HG02642 (cell line): ENCODE results near the gene YEATS4.
A peak's percentile ranks its signal among the peaks of the same experiment; 100 is the strongest.
"Not testable (repeated sequence)": the region's sequence is repeated elsewhere in the genome, so short reads cannot be mapped to it uniquely, and the experiment has no call there.

Experiments
- ATAC-seq: cut with Tn5 transposase; IDR thresholded peaks from one replicate; pipeline ENCODE4 v1.9.1; 2021; ENCODE audit warnings: mild to moderate bottlenecking; ENCODE audit not compliant: unreplicated experiment, poor library complexity

The YEATS4 gene

DNA sequence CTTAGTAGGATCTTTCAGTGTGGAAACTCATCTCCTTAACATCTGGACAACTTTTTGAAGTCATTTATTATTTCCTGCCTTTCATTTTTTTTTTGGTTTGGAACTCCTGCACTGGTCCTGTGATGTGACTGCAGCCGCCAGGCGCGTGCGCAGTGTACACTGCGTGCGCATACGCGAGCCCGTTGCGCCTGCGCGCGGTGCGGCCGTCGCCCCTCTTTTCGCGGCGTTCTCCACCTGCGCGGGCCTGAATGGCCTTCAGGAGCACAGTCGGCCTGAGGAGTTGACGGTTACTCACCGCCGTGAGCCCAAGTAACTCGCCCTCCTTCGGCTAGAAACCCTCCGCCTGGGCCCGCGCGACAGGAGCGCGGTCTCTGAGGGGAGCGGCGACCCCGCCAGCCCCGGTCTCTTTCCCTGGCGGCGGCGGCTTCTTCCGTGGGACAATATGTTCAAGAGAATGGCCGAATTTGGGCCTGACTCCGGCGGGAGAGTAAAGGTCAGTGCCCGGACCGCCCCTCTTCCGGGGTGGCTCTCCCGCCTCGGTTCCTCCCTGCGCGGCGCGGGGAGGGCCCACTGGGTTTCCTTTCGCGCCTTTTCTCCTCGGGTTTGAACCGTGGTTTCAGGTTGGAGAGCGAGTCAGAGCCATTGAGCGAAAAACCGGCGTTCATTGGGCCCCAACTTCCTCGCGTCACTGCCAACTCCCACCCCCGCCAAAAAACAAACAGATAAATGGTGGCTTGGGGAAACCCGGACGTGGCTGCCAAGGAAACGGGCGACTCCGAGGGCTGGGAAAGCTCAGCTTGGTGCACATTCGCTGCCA, at the start of gene YEATS4:
YEATS4 (plus strand) TSS at position 213 of the 817 bp plus-strand sequence; CDS start at position 443, 230 bp downstream.
- ATAC-seq = peak; percentile 90

DNA sequence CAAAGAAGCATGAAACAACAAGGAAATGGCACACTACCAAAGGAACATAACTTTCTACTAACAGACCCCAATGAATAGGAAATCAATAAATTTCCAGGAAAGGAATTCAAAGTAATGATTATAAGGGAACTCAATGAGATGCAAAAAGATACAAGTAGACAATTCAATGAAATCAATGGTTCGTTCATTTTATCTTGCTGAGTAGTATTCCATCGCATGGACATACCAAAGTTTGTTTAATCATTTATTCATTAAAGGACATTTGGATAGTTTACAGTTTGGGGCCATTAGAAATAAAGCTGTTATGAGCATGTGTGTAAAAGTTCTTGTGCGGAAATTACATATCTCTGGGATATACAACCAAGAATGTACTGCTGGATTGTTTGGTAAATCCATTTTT, 46.3 kb upstream of the YEATS4 start:
- ATAC-seq = no peak

DNA sequence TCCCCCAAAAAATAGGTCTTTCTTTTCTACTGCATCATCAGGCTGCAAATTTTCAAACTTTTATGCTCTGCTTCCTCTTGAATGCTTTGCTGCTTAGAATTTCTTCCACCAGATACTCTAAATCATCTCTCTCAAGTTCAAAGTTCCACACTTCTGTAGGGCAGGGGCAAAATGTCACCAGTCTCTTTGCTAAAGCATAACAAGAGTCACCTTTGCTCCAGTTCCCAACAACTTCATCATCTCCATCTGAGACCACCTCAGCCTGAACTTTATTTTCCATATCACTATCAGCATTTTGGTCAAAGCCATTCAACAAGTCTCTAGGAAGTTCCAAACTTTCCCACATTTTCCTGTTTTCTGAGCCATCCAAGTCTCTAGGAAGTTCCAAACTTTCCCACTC, 42.8 kb upstream of the YEATS4 start:
- ATAC-seq = not testable (repeated sequence)

DNA sequence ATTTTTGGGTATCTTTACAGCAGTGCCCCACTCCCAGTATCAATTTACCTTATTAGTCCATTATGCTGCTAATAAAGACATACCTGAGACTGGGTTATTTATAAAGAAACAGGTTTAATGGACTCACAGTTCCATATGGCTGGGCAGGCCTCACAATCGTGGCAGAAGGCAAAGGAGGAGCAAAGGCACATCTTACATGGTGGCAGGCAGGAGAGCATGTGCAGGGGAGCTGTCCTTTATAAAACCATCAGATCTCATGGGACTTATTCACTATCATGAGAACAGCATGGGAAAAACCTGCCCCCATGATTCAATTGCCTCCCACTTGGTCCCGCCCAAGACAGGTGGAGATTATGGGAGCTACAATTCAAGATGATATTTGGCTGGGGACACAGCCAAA, 42.3 kb upstream of the YEATS4 start:
- not testable (repeated sequence) for ATAC-seq

DNA sequence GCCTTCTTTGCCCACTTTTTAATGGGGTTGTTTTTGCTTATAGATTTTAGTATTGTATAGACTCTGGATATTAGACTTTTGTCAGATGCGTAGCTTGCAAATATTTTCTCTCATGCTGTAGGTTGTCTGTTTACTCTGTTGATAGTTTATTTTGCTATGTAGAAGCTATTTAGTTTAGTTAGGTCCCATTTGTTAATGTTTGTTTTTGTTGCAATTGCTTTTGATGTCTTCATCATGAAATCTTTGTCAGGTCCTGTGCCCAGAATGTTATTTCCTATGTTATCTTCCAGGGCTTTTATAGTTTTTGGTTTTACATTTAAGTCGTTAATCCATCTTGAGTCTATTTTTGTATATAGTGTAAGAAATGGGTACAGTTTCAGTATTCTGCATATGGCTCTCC, 41.3 kb upstream of the YEATS4 start:
- ATAC-seq = no peak

DNA sequence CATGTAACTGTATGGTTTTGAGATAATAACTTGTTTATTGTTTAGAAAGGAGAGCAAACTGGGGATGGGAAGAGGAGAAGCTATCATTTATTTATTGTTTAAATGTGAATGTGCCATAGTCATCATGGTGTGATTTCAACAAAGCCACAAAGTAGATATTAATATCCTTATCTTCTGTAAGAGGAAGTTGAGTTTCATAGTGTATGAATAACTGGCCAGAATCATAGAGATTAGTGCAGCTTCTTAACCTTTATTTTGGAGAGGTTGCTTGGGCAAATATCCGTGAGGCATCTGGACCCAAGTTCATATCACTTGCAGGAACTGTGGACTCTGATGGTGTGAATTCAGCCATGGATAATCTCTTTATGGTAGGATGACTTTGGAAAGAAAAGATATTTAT, 38.2 kb upstream of the YEATS4 start:
- ATAC-seq = no peak

DNA sequence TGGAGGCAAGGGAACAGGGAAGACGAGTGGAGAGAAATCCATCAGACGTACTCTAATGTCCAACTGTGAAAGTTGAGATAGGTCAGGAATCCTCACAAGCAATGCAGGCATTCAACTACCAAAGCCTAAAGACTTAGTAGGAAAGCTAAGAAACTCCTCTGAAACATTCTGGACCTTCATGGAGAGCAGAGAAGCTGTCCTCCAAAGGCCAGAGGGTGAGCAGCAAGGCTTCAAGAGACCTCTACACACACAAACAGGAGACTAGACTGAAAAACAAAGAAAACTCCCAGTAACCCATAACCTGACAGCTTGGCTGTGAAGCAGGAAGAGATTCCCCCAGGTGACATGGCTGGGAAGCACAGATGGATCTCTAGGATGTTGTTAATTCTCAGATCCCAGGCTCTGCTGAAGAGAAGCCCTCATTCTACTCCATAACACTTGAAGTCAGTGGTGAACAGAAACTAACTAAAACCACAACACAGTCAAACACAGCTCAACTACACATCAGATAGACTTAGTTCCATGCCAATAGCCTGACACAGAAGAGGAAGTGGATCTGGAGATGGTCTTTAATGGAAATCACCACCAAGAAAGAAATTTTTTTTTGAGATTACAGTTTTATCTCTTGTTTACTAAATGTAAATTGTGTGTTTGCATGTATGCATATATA, 34.6 kb upstream of the YEATS4 start:
- peak; percentile 96 for ATAC-seq

DNA sequence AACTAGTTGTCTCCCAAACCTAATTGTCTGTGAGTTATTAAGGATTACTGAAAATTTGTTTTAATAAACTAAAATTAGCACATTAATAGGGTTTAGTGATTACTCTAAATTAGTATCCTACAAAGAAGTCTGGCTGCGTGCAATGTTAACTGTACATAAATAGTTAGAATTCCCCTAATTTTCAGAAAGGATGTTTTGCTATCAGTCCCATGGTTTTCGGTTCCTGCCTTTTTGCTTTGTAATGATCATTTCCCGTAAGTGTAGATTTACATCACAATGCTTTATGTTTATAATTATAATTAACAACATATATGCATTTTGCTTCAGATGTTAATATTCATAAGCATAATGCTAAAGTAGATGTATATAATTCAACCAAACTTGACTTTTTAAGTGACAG, 31.1 kb upstream of the YEATS4 start:
- ATAC-seq = no peak

DNA sequence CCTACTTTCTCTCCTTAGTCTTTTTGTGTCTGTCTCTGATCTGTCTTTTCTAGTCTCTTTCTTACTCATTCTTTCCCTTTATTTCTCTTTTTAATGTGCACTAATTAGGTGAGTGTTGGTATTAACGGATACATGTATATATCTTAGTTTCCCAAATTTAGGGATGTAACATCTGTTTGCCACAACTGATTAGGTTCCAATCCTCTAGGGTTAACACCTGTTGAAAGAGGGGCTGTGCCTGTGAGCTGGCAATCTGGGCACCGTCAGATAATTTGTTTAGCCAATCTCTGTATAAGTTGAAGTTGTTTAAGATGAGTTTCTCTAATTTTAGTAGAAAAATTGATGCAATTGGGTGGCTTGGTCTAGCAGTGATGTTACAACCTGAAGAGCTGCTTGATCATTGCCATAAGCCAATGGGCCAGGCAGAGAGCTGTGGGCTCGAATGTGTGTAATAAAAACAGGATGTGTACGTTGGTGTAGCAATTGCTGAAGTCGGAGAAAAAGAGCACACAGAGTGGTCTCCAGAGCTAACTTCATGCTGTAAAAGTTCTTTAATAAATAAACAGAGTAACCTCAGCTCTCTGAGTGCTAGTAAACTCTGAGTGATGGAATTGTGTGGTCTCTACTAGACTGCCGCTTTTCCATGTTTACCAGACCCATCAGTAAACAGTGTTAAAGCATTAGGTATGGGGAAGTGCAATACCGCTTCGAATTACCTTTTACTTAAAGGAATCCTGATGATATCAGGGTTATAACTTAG, 29.7 kb upstream of the YEATS4 start:
- no peak for ATAC-seq

DNA sequence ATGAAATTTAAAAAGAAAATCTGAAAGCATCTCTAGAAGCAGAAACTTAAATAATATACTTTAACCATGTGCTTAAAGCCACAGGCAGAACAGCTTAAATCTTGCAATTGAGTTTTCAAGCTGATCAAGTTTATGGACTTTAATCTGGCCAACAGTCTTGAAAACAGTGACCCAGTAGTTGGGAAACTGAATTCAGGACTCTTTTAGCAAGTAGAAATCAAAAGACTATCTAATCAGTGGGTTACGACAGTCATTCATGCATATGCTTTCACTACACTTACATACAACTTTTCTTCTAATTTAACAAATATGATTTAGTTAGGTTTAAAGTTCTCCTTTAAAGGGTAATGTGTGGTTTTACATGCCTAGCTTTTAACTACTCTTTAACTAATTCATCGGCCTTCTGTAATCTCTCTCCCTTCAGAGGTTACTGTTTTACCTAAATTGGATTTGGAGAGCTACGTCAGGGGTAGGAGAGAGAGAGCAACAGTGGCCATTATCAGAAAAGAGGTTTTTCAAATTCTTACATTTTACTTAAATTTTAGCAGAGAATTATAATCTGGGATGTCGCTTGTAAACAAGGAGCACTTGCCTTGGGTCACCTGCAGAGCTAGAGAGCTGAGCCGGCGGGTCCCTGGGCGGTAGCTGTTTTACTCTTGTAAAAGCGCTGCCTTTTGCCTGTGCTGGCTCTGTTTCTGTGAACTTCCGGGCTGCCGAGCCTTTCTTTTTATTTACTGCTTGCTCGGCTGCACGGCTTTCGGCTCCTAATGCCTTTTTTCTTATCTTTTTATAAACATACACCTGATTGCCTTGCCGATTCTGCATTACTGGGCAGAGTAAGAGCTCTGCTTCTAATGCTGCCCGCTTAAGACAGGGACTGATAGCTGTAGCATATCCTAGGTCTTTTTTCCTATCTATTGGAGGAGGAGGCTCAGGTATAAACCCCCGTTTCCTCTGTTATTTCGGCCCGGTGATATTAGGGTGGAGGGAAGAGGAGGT, 28.8 kb upstream of the YEATS4 start:
- peak; percentile 90 for ATAC-seq

DNA sequence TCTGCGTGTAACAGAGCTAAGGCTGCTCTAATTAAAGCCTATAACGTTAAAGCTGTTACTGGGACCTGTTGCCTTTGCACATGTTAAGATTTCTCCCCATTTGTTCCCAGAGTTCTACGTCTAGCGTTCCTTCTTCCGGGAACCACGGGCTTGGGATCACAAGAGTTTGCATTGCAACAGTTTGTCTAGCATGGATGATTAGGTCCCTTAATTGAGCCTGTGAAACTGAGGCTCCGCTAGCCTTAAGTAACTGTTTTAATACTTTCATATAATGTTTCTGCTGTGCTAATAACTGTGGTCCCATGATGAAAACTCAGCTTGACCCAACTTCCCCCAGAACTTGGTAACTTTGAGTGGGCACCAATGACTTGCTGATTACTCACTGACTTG, 28.0 kb upstream of the YEATS4 start:
- ATAC-seq = no peak

DNA sequence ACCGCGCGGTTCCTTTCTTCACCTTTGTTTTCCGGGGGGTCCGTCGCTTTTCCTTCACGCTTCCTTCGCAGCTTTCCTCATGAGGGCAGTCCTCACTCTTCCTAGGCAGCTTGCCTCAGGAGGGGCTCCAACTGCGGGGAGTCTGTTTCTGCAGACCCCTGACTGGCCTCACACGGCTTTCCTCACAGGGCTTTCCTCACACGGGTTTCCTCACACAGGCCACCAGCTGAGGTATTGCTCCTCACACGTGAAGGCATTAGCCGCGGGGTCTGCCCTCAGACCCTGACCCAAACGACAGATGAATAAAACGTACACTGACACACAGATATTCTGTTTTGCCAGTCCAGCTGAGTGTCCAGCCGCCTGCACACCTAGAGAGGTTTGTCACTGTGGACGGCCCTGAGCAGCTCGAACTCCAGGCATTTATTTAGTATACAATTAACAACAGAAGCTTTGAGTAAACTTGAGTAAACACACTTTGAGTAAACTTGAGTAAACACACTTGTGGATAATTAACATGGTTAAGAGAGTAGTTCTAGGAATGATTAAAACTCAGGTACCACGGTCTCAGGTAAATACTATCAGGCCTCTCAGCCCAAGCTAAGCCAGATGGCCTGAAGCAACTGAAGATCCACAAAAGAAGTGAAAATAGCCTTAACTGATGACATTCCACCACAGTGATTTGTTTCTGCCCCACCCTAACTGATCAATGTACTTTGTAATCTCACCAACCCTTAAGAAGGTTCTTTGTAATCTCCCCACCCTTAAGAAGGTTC, 27.4 kb upstream of the YEATS4 start:
- ATAC-seq = no peak

DNA sequence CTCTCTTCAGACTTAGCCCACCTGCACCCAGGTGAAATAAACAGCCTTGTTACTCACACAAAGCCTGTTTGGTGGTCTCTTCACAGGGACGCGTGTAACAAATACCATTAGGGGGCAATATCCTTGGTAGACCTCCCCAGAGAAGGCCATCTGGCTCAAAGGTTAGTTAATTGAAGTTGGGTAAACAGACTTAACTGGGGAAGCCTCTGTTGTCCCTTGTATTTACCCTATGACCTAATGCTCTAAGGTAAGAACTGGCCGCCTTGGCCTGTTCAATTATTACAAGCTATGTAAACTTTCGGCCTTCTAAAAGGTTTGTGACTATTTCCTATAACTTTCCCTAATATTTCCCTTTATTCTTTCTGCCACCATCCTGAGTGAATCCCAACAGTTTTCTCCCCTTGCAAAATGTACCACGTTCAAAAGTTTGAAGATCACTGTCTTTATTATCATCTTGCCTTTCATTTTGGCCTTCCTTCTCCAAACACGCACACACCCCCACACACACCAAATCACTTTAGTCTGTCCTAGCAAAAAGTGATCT, 26.7 kb upstream of the YEATS4 start:
- ATAC-seq = no peak

DNA sequence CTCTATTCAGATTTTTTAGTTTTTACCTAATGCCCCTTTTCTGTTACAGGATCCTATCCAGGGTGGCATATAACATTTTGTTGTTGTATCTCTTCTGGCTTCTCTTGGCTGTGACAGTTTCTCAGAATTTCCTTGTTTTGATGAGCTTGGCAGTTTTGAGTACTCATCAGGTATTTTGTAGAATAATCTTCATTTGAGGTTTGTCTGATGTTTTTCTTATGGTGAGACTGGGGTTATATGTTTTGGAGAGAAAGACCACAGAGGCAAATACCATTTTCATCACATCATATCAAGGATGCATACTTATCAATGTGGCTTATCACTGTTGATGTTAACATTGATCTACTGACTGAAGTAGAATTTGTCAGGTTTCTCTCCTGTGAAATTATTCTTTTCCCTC, 25.4 kb upstream of the YEATS4 start:
- ATAC-seq = no peak

DNA sequence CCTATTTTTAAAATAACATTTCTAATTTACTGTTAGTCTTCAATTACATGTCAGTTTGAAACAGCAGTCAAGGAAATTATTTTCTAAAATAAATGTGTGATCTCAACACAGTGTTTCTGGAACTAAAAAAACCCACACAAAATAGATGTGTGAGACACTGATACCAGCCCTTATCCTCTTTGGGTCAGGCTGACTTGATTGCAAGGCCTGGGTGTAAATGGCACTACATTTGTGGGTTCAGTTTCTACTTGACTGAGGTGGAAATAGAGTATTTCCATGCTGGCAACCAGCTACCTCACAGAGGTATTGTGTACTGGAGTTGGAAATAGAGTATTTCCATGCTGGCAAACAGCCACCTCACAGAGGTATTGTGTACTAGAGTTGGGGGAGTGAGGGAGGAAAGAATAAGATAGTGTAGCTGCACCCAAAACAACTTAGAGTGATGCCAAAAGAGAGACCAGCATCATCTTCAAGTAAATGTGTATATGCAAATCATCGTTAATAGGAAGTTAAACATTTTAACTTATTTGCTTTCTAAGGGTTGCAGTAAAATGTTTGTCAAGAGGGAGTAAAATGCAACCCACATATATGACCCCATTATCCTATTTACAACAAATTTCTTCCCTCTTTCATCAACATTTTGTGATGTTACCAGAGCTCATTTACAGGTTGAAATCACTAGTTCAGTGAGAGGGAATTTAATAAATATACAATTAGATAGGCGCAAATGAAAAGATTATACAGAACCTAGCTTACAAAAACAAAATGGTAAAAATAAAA, 22.0 kb upstream of the YEATS4 start:
- no peak for ATAC-seq

DNA sequence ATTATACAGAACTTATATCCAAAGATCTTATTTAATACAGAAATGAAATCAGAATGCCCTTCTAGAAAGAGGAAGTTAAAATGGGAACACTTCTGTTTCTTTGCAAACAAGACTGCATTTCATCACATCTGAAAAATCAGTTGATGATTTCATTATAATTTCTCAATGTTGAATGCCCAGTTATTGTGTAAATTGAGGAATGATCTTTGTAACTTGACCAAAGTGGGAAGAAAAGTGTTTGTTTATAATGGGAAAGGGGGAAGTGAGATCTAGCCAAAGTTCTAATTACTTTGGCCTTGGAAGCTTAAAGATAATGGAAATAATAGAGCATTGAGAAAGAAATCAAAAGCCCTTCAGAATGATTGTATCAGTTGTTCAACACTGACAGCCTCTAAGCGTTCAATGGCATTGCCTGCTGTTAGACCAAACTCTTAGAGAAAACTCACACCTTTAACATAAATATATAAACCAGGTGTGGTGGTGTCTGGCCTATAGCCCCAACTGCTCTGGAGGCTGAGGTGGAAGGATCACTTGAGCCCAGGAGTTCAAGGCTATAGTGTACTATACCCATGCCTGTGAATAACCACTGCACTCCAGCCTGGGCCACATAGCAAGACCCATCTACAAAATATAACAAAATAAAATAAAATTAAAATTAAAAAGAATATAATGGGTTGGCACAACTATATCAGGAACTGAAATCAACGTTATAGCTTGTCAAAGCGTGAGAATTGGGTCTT, 21.3 kb upstream of the YEATS4 start:
- no peak for ATAC-seq

DNA sequence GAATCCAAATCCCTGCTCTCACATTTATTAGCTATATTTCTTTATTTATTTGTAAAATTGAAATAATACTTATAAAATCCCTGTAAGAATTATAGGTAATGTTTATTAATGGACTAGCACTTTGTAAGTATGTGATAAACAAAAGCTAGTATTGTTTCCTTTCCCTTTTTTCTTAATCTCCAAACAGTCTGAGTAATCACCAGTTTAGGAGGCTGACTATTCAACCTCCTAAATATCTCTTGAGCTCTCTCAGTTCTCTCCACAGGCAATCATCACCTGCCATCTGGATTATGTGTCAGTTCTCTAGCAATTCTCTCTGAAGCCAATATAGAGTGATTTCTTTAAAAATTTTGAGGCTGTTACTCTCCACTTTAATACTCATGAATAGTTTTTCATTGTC, 20.6 kb upstream of the YEATS4 start:
- no peak for ATAC-seq

DNA sequence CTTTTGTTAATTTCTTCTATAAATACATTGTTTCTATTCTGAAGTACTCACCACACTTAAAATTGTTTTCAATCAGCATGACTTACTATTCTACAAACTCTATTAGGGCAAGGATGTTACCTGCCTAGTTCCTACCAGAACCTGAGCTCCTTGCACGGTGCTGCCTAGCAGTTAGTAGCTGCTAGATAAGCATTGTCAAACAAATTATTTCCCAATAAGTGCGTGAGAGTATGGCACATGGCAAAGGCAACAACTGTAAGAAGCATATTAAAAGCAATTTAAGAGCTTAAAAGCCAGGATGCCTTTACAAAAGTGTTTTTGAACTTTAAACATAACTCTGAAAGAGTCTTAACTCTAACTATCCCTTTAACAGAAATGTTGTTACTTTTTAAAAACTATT, 19.5 kb upstream of the YEATS4 start:
- no peak for ATAC-seq
